Esophagus (tissue), 2 donors: ENCODE data around the gene CACTIN. TPM values are rescaled to one million over a fixed set of nuclear protein-coding genes. Genes with fewer than 3 reads are reported as not detected.

ENCODE experiments used
- H3K27ac ChIP-seq, 2 donors: one replicate each; pipeline ENCODE4 v1.5.1; 2013; ENCODE audit warnings: low read depth in 2 of 2, mild to moderate bottlenecking in 2 of 2, inconsistent platforms in 1 of 2, low read length in 1 of 2, moderate library complexity in 1 of 2
- H3K27me3 ChIP-seq, 2 donors: one replicate each; pipeline ENCODE4 v1.6.1; 2013; ENCODE audit warnings: low read length in 2 of 2, control low read depth in 1 of 2, mild to moderate bottlenecking in 1 of 2; ENCODE audit not compliant: insufficient read depth in 2 of 2, control insufficient read depth in 1 of 2
- H3K36me3 ChIP-seq, 2 donors: one replicate each; pipeline ENCODE4 v1.6.1; 2013; ENCODE audit warnings: low read length in 1 of 2; ENCODE audit not compliant: control insufficient read depth in 2 of 2, insufficient read depth in 2 of 2
- H3K4me1 ChIP-seq, 2 donors: one replicate each; pipeline ENCODE4 v1.6.1; 2013; ENCODE audit warnings: low read length in 1 of 2; ENCODE audit not compliant: control insufficient read depth in 2 of 2, insufficient read depth in 2 of 2
- H3K4me3 ChIP-seq, 2 donors: one replicate each; pipeline ENCODE4 v1.5.1; 2013; ENCODE audit warnings: low read length in 2 of 2, mild to moderate bottlenecking in 2 of 2, low read depth in 1 of 2, moderate library complexity in 1 of 2
- H3K9me3 ChIP-seq, 2 donors: one replicate each; pipeline ENCODE4 v1.6.1; 2013; ENCODE audit warnings: mild to moderate bottlenecking in 2 of 2, low read depth in 1 of 2, low read length in 1 of 2, moderate library complexity in 1 of 2; ENCODE audit not compliant: control insufficient read depth in 2 of 2, insufficient read depth in 1 of 2
- WGBS, 2 donors: extraction: QIAGEN DNeasy Blood & Tissue Kit; methylation state at CpG; one replicate each; pipeline ENCODE4 v1.1.7; 2013; 5-methylcytosine and 5-hydroxymethylcytosine counted together
- polyA plus RNA-seq, 2 donors: library from polyadenylated mRNA; stranded (reverse); fragments of 200-250 nt; gene quantifications; one replicate each; pipeline ENCODE4 v1.2.3, GENCODE V29; 2013
- donor health status: healthy with polysubstance abuse.
- donor health status: Bipolar disorder and iron deficiency.

The CACTIN gene
- polyA plus RNA-seq, 2 donors = 12.4 to 19.3 TPM

GRCh38 chr19:3605770-3606169, 20.8 kb downstream of the CACTIN start:
- peaks cover 8 to 10% of the 10 kb centered on the region in 2 donors for H3K4me1 ChIP-seq
- H3K4me3 ChIP-seq = peak overlapping the region in 1 of 2 donors; percentile 38
- H3K36me3 ChIP-seq = peaks cover 0 to 3% of the 10 kb centered on the region in 2 donors
- no peaks in the 10 kb centered on the region for H3K27me3 ChIP-seq
- H3K27ac ChIP-seq = no peak overlapping the region
- 31 to 41% methylated on average over 5 of the region's 5 CpGs for WGBS, 2 donors
- H3K9me3 ChIP-seq = no peaks in the 10 kb centered on the region

DNA sequence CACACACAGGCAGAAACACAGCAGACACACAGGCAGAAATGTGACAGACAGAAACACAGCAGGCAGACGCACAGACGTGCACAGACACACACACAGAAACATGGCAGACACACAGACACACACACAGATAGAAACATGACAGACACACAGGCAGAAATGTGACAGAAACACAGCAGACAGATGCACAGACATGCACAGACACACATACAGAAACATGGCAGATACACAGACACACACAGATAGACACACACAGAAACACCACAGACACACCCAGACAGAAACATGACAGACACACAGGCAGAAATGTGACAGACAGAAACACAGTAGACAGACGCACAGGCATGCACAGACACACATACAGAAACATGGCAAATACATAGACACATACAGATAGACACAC, 21.2 kb downstream of the CACTIN start:
- 60 to 65% methylated on average over 3 of the region's 3 CpGs for WGBS, 2 donors
- no peaks in the 10 kb centered on the region for H3K9me3 ChIP-seq
- H3K36me3 ChIP-seq = peaks cover 0 to 3% of the 10 kb centered on the region in 2 donors
- H3K4me3 ChIP-seq = no peak overlapping the region
- peaks cover 8 to 10% of the 10 kb centered on the region in 2 donors for H3K4me1 ChIP-seq
- no peak overlapping the region for H3K27ac ChIP-seq
- no peaks in the 10 kb centered on the region for H3K27me3 ChIP-seq

DNA sequence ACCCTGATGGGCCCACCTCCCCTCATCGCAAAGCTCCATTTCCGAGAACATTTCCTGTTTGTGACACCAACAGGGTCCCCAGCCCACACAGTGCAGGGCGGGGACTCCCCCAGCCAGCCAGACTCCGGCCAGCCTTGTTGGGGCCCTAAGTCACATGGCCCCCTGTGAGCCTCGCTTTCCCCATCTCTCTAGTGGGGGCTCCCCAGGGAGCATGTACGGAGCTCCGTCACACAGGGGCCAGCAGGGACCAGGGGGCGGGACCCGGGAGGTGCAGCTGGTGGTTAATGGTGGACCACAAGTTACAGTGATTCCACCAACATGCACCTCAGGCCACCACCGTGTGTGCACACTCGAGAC, 21.6 kb downstream of the CACTIN start:
- Histone ChIP-seq H3K36me3 (no peaks in the 10 kb centered on the region), H3K4me1 (peaks cover 6 to 10% of the 10 kb centered on the region in 2 donors), H3K4me3 (no peak overlapping the region), H3K27me3 (no peaks in the 10 kb centered on the region), H3K27ac (peak overlapping the region in 1 of 2 donors; percentile 21), H3K9me3 (no peaks in the 10 kb centered on the region)
- 55 to 63% methylated on average over 11 of the region's 11 CpGs for WGBS, 2 donors

DNA sequence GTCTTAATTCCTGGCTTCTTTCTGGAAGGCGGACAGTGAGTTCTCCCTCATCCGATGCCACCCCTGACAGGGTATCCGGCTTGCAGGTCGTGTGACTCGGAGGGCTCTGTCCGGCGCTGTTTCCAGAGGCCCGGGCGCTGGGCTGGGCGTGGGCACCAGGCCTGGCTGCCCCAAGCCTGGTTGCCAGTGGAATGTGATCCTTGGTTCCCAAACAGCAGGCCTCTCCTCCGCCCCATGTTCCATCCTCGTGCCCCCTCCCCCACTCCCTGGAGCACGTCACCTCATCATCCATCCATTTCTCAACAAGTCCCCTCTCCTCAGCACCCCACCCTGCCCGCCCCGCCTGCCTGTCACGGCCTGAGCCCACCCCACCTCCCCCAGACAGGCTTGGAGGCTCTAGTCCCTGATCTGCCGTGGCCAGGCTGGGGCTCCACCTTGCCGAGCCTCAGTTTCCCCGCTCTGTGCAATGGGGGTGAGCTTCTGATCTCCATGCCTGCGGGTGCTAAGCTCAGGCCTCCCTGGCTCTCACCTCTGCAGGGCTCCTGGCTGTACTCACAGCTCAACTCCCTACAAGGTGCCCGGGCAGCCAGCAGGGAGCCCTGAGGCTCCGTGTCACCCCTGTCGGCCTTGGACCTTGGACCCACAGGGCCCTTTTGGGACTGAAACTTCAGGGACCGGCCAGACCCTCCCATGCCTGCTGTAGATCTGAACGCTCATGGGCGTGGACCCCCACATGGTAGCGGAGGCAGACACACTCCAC, 22.2 kb downstream of the CACTIN start:
- WGBS, 2 donors = 63 to 76% methylated on average over 24 to 27 of the region's 27 CpGs
- H3K36me3 ChIP-seq = no peaks in the 10 kb centered on the region
- H3K4me1 ChIP-seq = peaks cover 6 to 10% of the 10 kb centered on the region in 2 donors
- peak overlapping the region; percentile 21 to 27 for H3K27ac ChIP-seq
- no peaks in the 10 kb centered on the region for H3K9me3 ChIP-seq
- H3K4me3 ChIP-seq = no peak overlapping the region
- no peaks in the 10 kb centered on the region for H3K27me3 ChIP-seq

GRCh38 chr19:3603121-3603811, 23.3 kb downstream of the CACTIN start:
- peaks cover 5 to 6% of the 10 kb centered on the region in 2 donors for H3K4me1 ChIP-seq
- H3K36me3 ChIP-seq = no peaks in the 10 kb centered on the region
- H3K4me3 ChIP-seq = no peak overlapping the region
- WGBS, 2 donors = 61% methylated on average over 23 of the region's 23 CpGs
- no peaks in the 10 kb centered on the region for H3K9me3 ChIP-seq
- H3K27me3 ChIP-seq = no peaks in the 10 kb centered on the region
- peak overlapping the region; percentile 25 to 35 for H3K27ac ChIP-seq

- Histone ChIP-seq H3K27ac (no peak overlapping the region), H3K27me3 (no peaks in the 10 kb centered on the region), H3K4me1 (peaks cover 0 to 2% of the 10 kb centered on the region in 2 donors), H3K36me3 (no peaks in the 10 kb centered on the region), H3K9me3 (no peaks in the 10 kb centered on the region), H3K4me3 (no peak overlapping the region)
- 75 to 79% methylated on average over 12 of the region's 12 CpGs for WGBS, 2 donors
Measured at GRCh38 chr19:3601021-3601420, 25.6 kb downstream of the CACTIN start.

- 86 to 92% methylated on average over 27 to 28 of the region's 28 CpGs for WGBS, 2 donors
- no peaks in the 10 kb centered on the region for H3K9me3 ChIP-seq
- no peak overlapping the region for H3K27ac ChIP-seq
- no peaks in the 10 kb centered on the region for H3K4me1 ChIP-seq
- no peak overlapping the region for H3K4me3 ChIP-seq
- no peaks in the 10 kb centered on the region for H3K27me3 ChIP-seq
- H3K36me3 ChIP-seq = no peaks in the 10 kb centered on the region
Measured at GRCh38 chr19:3599776-3600187, 26.8 kb downstream of the CACTIN start.

DNA sequence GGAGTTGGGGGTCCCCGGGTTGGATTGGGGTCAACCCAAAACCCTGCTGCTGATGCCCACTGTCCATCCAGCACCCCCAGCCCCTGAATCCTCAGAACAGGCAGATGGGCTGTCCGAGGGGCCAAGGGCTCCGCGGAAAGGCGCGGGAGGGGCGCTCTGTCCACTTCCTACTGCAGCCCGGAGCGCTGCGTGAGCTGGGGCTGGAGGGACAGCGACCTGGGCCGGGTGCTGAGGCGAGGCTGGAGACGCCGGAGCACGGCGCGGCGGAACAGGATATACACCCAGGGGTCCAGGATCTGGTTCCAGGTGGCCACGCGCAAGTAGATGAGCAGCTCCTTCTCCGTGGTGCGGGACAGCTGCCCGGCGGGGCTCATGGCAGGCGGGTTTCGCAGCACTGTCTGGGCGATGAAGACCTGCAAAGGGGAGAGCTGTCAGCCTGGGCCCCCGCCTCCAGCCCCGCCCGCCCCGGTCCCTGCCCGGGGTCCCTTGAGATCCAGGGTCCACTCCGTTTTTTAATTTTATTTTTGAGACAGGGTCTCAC, 31.0 kb downstream of the CACTIN start:
- H3K9me3 ChIP-seq = peaks cover 0 to 2% of the 10 kb centered on the region in 2 donors
- 73 to 83% methylated on average over 34 of the region's 34 CpGs for WGBS, 2 donors
- no peak overlapping the region for H3K27ac ChIP-seq
- no peaks in the 10 kb centered on the region for H3K4me1 ChIP-seq
- no peak overlapping the region for H3K4me3 ChIP-seq
- no peaks in the 10 kb centered on the region for H3K27me3 ChIP-seq
- H3K36me3 ChIP-seq = no peaks in the 10 kb centered on the region

DNA sequence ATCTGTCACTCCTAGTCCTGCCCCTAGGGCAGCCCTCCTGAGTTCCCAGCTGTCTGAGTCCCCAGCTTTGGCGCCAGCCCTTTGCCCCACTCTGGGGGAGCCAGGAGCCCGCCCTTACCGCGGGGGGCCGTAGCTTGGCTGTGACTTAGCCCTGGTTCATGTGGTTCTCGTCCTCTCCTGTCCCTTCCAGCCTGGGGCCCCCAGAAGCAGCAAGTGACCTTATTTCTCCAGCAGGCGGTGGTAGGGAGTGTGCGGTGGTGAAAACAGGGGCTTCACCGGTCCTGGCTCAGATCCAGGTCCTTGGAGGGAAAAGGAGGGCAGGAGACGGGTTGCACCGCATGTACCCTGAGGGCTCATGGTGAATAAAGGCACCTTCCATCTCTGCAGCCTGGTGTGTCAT, 33.4 kb downstream of the CACTIN start:
- H3K4me1 ChIP-seq = no peaks in the 10 kb centered on the region
- no peaks in the 10 kb centered on the region for H3K36me3 ChIP-seq
- H3K9me3 ChIP-seq = peaks cover 0 to 2% of the 10 kb centered on the region in 2 donors
- WGBS, 2 donors = 38 to 46% methylated on average over 11 of the region's 11 CpGs
- no peak overlapping the region for H3K27ac ChIP-seq
- H3K4me3 ChIP-seq = no peak overlapping the region
- H3K27me3 ChIP-seq = no peaks in the 10 kb centered on the region
